ENCODE data around the gene SMARCE1. TPM values are rescaled to one million over a fixed set of nuclear protein-coding genes. Genes with fewer than 3 reads are reported as not detected.

The SMARCE1 gene
- total RNA-seq, 1 donor from 2014 or later, result 93.1 TPM

DNA sequence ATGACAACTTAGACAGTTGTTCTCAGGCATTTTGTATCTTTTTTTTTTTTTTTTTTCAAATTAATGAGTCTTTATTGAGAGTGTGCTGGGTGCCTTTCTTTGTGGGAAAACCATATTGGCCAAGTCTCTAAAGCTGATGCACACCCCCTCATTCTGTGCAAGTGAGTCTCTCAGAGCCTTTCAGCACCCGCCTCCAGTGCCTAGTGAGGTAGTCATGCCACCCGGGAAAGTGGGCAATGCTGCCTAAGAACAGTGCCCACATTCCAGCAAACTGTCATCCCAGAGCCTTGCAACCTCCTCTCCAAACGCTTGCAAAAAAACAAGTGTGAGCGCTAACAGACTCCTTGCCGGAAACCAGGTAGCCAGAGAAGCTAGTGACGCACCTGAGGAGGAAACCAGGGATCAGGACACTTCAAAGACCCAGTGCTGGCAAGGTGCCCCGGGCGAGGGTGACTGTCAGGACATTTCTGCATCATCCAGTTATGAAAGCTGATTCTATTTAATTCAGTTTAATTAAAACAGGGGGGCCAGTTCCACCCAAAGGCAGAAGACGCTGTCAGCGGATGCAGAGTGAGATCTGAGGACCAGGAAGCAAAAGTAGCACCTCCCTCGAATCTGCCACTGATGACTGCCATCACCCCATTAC, 34.9 kb downstream of the SMARCE1 start:
- DNase-seq (ENCODE audit: low spot score), result no peak
- TF ChIP-seq, protein P1, sequence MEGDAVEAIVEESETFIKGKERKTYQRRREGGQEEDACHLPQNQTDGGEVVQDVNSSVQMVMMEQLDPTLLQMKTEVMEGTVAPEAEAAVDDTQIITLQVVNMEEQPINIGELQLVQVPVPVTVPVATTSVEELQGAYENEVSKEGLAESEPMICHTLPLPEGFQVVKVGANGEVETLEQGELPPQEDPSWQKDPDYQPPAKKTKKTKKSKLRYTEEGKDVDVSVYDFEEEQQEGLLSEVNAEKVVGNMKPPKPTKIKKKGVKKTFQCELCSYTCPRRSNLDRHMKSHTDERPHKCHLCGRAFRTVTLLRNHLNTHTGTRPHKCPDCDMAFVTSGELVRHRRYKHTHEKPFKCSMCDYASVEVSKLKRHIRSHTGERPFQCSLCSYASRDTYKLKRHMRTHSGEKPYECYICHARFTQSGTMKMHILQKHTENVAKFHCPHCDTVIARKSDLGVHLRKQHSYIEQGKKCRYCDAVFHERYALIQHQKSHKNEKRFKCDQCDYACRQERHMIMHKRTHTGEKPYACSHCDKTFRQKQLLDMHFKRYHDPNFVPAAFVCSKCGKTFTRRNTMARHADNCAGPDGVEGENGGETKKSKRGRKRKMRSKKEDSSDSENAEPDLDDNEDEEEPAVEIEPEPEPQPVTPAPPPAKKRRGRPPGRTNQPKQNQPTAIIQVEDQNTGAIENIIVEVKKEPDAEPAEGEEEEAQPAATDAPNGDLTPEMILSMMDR (IDR thresholded peaks at IDR 0.05), result no peak
- Mint-ChIP-seq H3K4me1 (ENCODE audit: low read depth) (no peaks in the 10 kb centered on the region), H3K27ac (ENCODE audit: unreplicated experiment) (no peak overlapping the region), H3K4me3 (ENCODE audit: unreplicated experiment) (no peak overlapping the region), H3K36me3 (ENCODE audit: low read depth) (peaks cover 1% of the 10 kb centered on the region), H3K9me3 (ENCODE audit: low read depth) (no peaks in the 10 kb centered on the region), H3K27me3 (ENCODE audit: low read depth) (peaks cover 37% of the 10 kb centered on the region)

DNA sequence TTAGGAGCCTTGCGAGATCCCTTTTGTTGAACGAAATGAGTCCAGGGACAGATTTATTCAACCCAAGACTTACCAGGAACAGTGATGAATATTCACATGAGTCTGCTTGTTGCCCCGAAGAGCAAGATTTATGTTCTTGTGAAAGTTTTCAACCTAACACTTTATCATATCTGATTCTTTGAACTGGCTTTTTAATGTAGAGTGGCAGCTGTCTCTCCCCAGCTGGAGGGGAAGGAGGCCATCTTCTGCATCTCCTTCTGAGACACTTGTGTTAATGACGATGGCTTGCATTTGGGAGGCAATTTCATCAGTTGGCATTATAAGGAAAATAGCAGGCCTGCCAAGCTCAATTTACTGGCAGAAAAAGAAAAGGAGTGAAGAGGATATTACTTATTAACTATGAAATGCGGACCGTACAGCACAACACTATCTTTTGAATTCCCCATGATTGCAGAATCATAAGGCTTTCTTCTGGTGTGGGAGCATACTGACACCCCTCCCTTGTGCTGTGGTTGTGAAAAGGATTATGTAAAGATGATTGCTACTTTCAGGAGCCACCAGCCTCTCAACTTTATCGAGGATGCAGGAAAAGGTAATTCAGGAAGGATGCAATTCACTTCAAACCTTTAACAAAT, 35.7 kb downstream of the SMARCE1 start:
- H3K27me3 Mint-ChIP-seq (ENCODE audit: low read depth), result peaks cover 31% of the 10 kb centered on the region

DNA sequence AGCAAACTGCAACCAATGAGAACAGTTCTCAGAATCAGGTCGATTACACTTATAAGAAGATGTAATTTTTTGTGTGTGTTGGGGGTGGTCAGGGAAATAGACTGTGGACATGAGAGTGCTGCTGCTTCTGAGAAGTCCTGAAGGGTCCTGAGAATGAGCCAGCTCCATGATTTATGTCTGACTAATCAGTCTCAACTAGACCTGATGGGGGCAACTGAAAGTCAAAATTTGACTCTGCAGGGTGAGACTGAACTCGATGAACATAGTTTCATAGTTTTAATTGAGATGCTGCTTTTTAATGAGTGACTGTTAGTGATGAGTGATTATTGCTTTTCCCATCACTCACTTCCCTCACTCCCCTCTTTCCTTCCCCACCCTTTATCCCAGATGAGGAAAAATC, 37.3 kb downstream of the SMARCE1 start:
- Mint-ChIP-seq H3K27me3 (ENCODE audit: low read depth) (peaks cover 20% of the 10 kb centered on the region), H3K36me3 (ENCODE audit: low read depth) (no peaks in the 10 kb centered on the region), H3K4me1 (ENCODE audit: low read depth) (no peaks in the 10 kb centered on the region), H3K4me3 (ENCODE audit: unreplicated experiment) (no peak overlapping the region), H3K27ac (ENCODE audit: unreplicated experiment) (no peak overlapping the region), H3K9me3 (ENCODE audit: low read depth) (no peaks in the 10 kb centered on the region)
- TF ChIP-seq, protein P1 (IDR thresholded peaks at IDR 0.05), result no peak
- DNase-seq (ENCODE audit: low spot score), result no peak

More for the DNA sequence above, 35.7 kb downstream of the SMARCE1 start:
- no peak overlapping the region for H3K4me3 Mint-ChIP-seq (ENCODE audit: unreplicated experiment)
- no peak for DNase-seq (ENCODE audit: low spot score)
- TF ChIP-seq, protein P1 (IDR thresholded peaks at IDR 0.05), result no peak
- peaks cover 1% of the 10 kb centered on the region for H3K36me3 Mint-ChIP-seq (ENCODE audit: low read depth)
- no peak overlapping the region for H3K27ac Mint-ChIP-seq (ENCODE audit: unreplicated experiment)
- no peaks in the 10 kb centered on the region for H3K9me3 Mint-ChIP-seq (ENCODE audit: low read depth)
- no peaks in the 10 kb centered on the region for H3K4me1 Mint-ChIP-seq (ENCODE audit: low read depth)

DNA sequence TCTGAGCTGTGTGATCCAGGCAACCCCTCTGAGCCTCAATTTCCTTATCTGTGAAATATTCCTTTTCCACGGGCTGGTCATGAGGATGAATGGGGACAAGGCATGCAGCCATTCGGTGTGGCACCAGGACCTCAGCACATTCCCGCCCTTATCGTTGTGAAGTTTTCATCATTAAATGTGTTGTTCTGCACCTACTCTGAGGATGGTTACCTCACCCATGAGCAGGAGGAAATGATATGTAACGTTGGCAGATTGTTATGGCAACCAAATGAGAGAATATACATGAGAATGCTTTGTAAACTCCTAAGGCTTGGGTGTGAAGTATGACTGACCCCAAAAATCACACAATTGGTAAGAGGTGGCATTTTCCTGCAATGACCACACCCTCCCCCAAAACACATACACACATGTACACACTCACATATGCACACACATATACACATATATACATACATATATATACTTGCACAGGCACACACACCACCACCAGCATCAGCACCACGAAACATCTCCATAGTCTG, 39.5 kb downstream of the SMARCE1 start:
- H3K9me3 Mint-ChIP-seq (ENCODE audit: low read depth), result no peaks in the 10 kb centered on the region
- H3K27ac Mint-ChIP-seq (ENCODE audit: unreplicated experiment), result no peak overlapping the region
- H3K4me3 Mint-ChIP-seq (ENCODE audit: unreplicated experiment), result no peak overlapping the region
- H3K36me3 Mint-ChIP-seq (ENCODE audit: low read depth), result no peaks in the 10 kb centered on the region
- H3K4me1 Mint-ChIP-seq (ENCODE audit: low read depth), result no peaks in the 10 kb centered on the region
- no peak for DNase-seq (ENCODE audit: low spot score)
- TF ChIP-seq, protein P1 (IDR thresholded peaks at IDR 0.05), result no peak
- peaks cover 11% of the 10 kb centered on the region for H3K27me3 Mint-ChIP-seq (ENCODE audit: low read depth)

DNA sequence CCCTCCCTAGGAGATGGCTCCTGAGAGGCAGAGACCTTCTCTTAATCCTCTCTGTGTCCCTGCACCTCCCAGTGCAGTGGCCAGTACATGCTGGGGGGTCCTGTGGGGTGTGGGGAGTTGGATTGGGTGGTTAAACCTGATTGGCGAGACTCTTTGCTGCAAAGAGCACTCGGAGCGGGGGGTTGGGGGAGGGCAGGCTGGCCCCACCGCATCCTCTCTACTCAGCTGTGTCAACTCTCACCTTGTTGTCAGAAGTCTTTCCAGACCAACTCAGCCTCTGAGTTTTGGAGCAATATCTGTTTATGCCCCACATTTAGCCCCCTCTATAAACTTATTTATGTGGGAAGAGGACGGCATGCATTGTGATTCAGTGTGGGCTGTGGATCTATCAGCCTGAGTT, 40.0 kb downstream of the SMARCE1 start:
- Mint-ChIP-seq H3K4me3 (ENCODE audit: unreplicated experiment) (no peak overlapping the region), H3K36me3 (ENCODE audit: low read depth) (no peaks in the 10 kb centered on the region), H3K9me3 (ENCODE audit: low read depth) (no peaks in the 10 kb centered on the region), H3K4me1 (ENCODE audit: low read depth) (no peaks in the 10 kb centered on the region), H3K27ac (ENCODE audit: unreplicated experiment) (no peak overlapping the region), H3K27me3 (ENCODE audit: low read depth) (peaks cover 9% of the 10 kb centered on the region)
- TF ChIP-seq, protein P1 (IDR thresholded peaks at IDR 0.05), result no peak
- DNase-seq (ENCODE audit: low spot score), result no peak
